ENCODE data around the gene AEBP1. TPM values are rescaled to one million over a fixed set of nuclear protein-coding genes. Genes with fewer than 3 reads are reported as not detected.

Gene AEBP1
- total and polyA plus RNA-seq, 9 of the 15 experiments (the other 6 are each of a cell fraction or from before 2014, with no cell fraction given) = 0.03 to 0.78 (median 0.30) TPM; not detected in 2

DNA sequence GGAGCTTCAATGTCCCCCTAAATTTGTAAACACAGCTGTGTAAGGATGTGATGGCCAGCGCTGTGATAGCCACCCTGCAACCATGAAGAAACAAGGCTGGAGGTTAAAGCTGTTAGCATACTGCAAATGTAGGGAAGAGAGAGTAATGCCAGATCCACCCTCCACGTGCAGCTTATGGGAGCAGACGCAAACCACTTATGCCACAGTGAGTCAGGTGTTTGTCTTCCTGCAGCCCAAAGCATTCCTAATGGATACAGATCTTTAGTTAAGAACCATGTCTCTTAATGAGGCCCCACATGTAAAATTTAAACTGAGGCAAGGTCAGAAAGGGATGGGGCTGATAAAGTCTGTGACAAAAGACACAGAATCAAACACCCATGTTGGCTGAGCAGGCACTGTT, 50.6 kb downstream of the AEBP1 start:
- ATAC-seq (no peak), DNase-seq (ENCODE audit: extremely low read depth in 1 of 4, low spot score in 3 of 4) (no peak), FAIRE-seq (no peak)
- Histone ChIP-seq H3K27me3 (ENCODE audit: control insufficient read depth in 2 of 2, insufficient read depth in 2 of 2, low read length in 2 of 2) (no peaks in the 10 kb centered on the region), H3K9me1 (ENCODE audit: control insufficient read depth, insufficient read depth, low read length) (no peaks in the 10 kb centered on the region), H3K27ac (ENCODE audit: extremely low read depth, low read depth, low read length) (no peak overlapping the region), H3K9ac (ENCODE audit: insufficient read depth in 1 of 2, low read depth in 2 of 2, low read length in 2 of 2) (no peak overlapping the region), H3K4me3 (no peak overlapping the region), H3K36me3 (ENCODE audit: control insufficient read depth, insufficient read depth, low read length) (no peaks in the 10 kb centered on the region), H3K79me2 (ENCODE audit: control insufficient read depth, insufficient read depth, low read length) (no peaks in the 10 kb centered on the region), H3K4me2 (ENCODE audit: insufficient read depth, low read length) (no peak overlapping the region), H4K20me1 (replicated peaks; ENCODE audit: control insufficient read depth, insufficient read depth, low read length) (no peaks in the 10 kb centered on the region; the same call in 1 of the 2 replicates), H3K9me3 (replicated peaks; ENCODE audit: control insufficient read depth, insufficient read depth, low read depth, low read length) (no peaks in the 10 kb centered on the region), H2AFZ (ENCODE audit: low read depth, low read length) (no peak overlapping the region), H3K4me1 (replicated peaks in 1 of 2; ENCODE audit: control insufficient read depth in 2 of 2, insufficient read depth in 2 of 2, low read length in 2 of 2) (peaks cover 0 to 40% of the 10 kb centered on the region in 2 experiments; a peak in 3 of 5 replicates)
- in situ Hi-C loops (cut with MboI) (no loop called here), intact Hi-C loops (cut with micrococcal nuclease) (no loop called here)
- no TSS peak for BruUV-seq (replicated peaks)
- CTCF ChIA-PET (ENCODE audit: low intra/inter-chr PET ratio) = no interaction called here
- POLR2A ChIA-PET = interaction anchor here (0.5 to 0.6 kb wide), 2 partner anchors 13 to 39 kb away, joined by 3 read pairs; no protein-coding TSS in a partner anchor
- WGBS (ENCODE audit: insufficient coverage, low coverage, missing lambda C conversion rate) = 12% methylated on average over 3 of the region's 3 CpGs
- no peak for TF ChIP-seq TCFL5 (CRISPR knock-in tag; conservative IDR thresholded peaks at IDR 0.05)
- TF ChIP-seq MAX (CRISPR knock-in tag; IDR thresholded peaks at IDR 0.05) = no peak
- TF ChIP-seq, protein P1, sequence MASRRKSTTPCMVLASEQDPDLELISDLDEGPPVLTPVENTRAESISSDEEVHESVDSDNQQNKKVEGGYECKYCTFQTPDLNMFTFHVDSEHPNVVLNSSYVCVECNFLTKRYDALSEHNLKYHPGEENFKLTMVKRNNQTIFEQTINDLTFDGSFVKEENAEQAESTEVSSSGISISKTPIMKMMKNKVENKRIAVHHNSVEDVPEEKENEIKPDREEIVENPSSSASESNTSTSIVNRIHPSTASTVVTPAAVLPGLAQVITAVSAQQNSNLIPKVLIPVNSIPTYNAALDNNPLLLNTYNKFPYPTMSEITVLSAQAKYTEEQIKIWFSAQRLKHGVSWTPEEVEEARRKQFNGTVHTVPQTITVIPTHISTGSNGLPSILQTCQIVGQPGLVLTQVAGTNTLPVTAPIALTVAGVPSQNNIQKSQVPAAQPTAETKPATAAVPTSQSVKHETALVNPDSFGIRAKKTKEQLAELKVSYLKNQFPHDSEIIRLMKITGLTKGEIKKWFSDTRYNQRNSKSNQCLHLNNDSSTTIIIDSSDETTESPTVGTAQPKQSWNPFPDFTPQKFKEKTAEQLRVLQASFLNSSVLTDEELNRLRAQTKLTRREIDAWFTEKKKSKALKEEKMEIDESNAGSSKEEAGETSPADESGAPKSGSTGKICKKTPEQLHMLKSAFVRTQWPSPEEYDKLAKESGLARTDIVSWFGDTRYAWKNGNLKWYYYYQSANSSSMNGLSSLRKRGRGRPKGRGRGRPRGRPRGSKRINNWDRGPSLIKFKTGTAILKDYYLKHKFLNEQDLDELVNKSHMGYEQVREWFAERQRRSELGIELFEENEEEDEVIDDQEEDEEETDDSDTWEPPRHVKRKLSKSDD (conservative IDR thresholded peaks at IDR 0.05; ENCODE audit: low read length) = no peak
- TF ChIP-seq TEAD2 (tag; IDR thresholded peaks at IDR 0.05) = no peak
- TF ChIP-seq ZNF398 (CRISPR knock-in tag; IDR thresholded peaks at IDR 0.05) = no peak
- no peak for TF ChIP-seq FOSL1 (tag; conservative IDR thresholded peaks at IDR 0.05)
- TF ChIP-seq ZNF143 (CRISPR knock-in tag; IDR thresholded peaks at IDR 0.05) = no peak
- no peak for TF ChIP-seq GABPB1 (CRISPR knock-in tag; IDR thresholded peaks at IDR 0.05)
- TF ChIP-seq, protein P2, sequence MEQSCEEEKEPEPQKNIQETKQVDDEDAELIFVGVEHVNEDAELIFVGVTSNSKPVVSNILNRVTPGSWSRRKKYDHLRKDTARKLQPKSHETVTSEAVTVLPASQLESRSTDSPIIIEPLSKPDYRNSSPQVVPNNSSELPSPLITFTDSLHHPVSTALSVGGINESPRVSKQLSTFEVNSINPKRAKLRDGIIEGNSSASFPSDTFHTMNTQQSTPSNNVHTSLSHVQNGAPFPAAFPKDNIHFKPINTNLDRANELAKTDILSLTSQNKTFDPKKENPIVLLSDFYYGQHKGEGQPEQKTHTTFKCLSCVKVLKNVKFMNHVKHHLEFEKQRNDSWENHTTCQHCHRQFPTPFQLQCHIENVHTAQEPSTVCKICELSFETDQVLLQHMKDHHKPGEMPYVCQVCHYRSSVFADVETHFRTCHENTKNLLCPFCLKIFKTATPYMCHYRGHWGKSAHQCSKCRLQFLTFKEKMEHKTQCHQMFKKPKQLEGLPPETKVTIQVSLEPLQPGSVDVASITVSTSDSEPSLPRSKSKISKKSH (CRISPR knock-in tag; IDR thresholded peaks at IDR 0.05) = no peak
- no peak for TF ChIP-seq NCOA2 (IDR thresholded peaks at IDR 0.05; ENCODE audit: partially characterized antibody in 2 of 2)
- TF ChIP-seq TBP (optimal IDR thresholded peaks at IDR 0.05; ENCODE audit: low read depth, low read length) = no peak
- no peak for TF ChIP-seq ZC3H4 (CRISPR knock-in tag; IDR thresholded peaks at IDR 0.05; ENCODE audit: borderline replicate concordance)
- TF ChIP-seq THAP12 (CRISPR knock-in tag; IDR thresholded peaks at IDR 0.05) = no peak
- TF ChIP-seq HDAC3 (IDR thresholded peaks at IDR 0.05; ENCODE audit: borderline replicate concordance, partially characterized antibody) = no peak
